ENCODE measurements around the gene PLA2G2D. TPM values are rescaled to one million over a fixed set of nuclear protein-coding genes. Genes with fewer than 3 reads are reported as not detected.

PLA2G2D gene
- total and polyA plus RNA-seq, 2 of the 8 experiments (the other 6 are each of a cell fraction or from before 2014, with no cell fraction given) = not detected

DNA sequence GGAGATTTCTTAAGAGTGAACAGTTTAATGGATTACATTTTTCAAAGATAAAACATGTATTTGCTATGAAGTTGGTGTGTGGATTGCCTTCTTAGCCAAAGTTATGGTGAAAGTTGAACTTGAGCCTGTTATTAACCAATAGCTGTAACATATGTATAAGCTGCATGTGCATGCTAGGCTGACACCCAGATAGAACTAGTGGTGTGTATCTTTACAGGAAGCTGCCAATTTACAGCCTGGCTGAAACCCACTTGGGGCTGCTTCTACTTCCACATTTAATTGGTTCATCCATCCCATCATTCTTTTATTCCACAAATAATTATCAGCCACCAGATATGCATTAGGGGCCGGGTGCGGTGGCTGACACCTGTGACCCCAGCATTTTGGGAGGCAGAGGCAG lies 46.1 kb downstream of the PLA2G2D start:
- H3K18ac ChIP-seq (ENCODE audit: extremely low read depth, low read length) = no peak overlapping the region
- no peak overlapping the region for H3K4me3 ChIP-seq (ENCODE audit: extremely low read depth in 1 of 4, insufficient read depth in 2 of 4, low read depth in 3 of 4, low read length in 4 of 4)
- no peak overlapping the region for H2BK5ac ChIP-seq (ENCODE audit: low read depth, low read length)
- H2BK15ac ChIP-seq (ENCODE audit: low read length) = no peak overlapping the region
- H2BK20ac ChIP-seq (ENCODE audit: low read length) = no peak overlapping the region
- WGBS, 2 experiments (ENCODE audit: extremely low coverage in 1 of 2, insufficient coverage in 1 of 2, insufficient read length in 1 of 2, insufficient replicate concordance in 2 of 2, low coverage in 1 of 2, low lambda C conversion rate in 2 of 2, missing lambda C conversion rate in 1 of 2) = 100% methylated on average over 2 of the region's 2 CpGs; no CpG with 5 or more reads in 1 of the 2 experiments
- no peak overlapping the region for H3K27ac ChIP-seq (ENCODE audit: low read depth, low read length)
- H3K79me2 ChIP-seq (ENCODE audit: control insufficient read depth in 1 of 2, insufficient read depth in 2 of 2, low read length in 2 of 2) = no peaks in the 10 kb centered on the region
- ChIA-PET POLR2A (ENCODE audit: partially characterized antibody) (no interaction called here), CTCF (ENCODE audit: partially characterized antibody) (interaction anchor here (0.6 kb wide), 1 partner anchor 245 kb away, joined by 3 read pairs; no protein-coding TSS in a partner anchor)
- H4K91ac ChIP-seq (replicated peaks; ENCODE audit: insufficient read length, low read length) = no peak overlapping the region
- H3K14ac ChIP-seq (ENCODE audit: insufficient read length) = no peak overlapping the region
- TF ChIP-seq RBBP5 (IDR thresholded peaks at IDR 0.05; ENCODE audit: borderline replicate concordance, low read depth, low read length) (no peak), TCF12 (IDR thresholded peaks at IDR 0.05; ENCODE audit: low read depth, low read length) (no peak), SP2 (IDR thresholded peaks at IDR 0.05; ENCODE audit: low read length) (no peak), SRF (IDR thresholded peaks at IDR 0.05; ENCODE audit: low read depth, low read length) (no peak), RAD21 (IDR thresholded peaks at IDR 0.05 in 1 of 2, conservative IDR thresholded peaks at IDR 0.05 in 1 of 2; ENCODE audit: low read depth in 2 of 2, low read length in 2 of 2) (no peak), MAFK (IDR thresholded peaks at IDR 0.05; ENCODE audit: low read depth, low read length) (no peak)
- FAIRE-seq = no peak
- no peak overlapping the region for H3K23ac ChIP-seq (ENCODE audit: insufficient read length)
- no peak overlapping the region for H3K4ac ChIP-seq (replicated peaks; ENCODE audit: insufficient read length, low read depth, low read length)
- H3K79me1 ChIP-seq (ENCODE audit: low read depth, low read length) = no peaks in the 10 kb centered on the region
- DNase-seq (ENCODE audit: low read depth in 1 of 2, low spot score in 2 of 2) = no peak
- H3K4me1 ChIP-seq (replicated peaks in 1 of 4; ENCODE audit: control insufficient read depth in 3 of 4, insufficient read depth in 4 of 4, low read length in 3 of 4) = no peaks in the 10 kb centered on the region; a peak in 1 of 7 replicates
- H3K36me3 ChIP-seq (ENCODE audit: control insufficient read depth in 2 of 4, insufficient read depth in 4 of 4, low read length in 3 of 4) = no peaks in the 10 kb centered on the region
- H2AFZ ChIP-seq (ENCODE audit: low read length) = no peak overlapping the region
- no peak overlapping the region for H4K5ac ChIP-seq (ENCODE audit: insufficient read length, low read depth, low read length)
- no peak overlapping the region for H4K8ac ChIP-seq (ENCODE audit: extremely low read depth, insufficient read depth, low read length)
- no peaks in the 10 kb centered on the region for H3K9me3 ChIP-seq (ENCODE audit: insufficient read depth in 2 of 2, low read depth in 1 of 2, low read length in 1 of 2)
- H2BK12ac ChIP-seq (ENCODE audit: low read depth, low read length) = no peak overlapping the region
- H2AK5ac ChIP-seq (ENCODE audit: low read depth, low read length) = no peak overlapping the region
- H3K4me2 ChIP-seq (ENCODE audit: insufficient read depth in 1 of 2, low read depth in 2 of 2, low read length in 2 of 2) = no peak overlapping the region
- H4K20me1 ChIP-seq (replicated peaks in 1 of 2; ENCODE audit: control insufficient read depth in 1 of 2, insufficient read depth in 2 of 2, low read length in 2 of 2) = no peaks in the 10 kb centered on the region
- H3K56ac ChIP-seq (replicated peaks; ENCODE audit: insufficient read length, low read depth, low read length) = no peak overlapping the region
- H3K23me2 ChIP-seq (ENCODE audit: low read depth, low read length) = no peaks in the 10 kb centered on the region
- H2BK120ac ChIP-seq (replicated peaks; ENCODE audit: low read depth, low read length) = no peak overlapping the region
- H3K9ac ChIP-seq (replicated peaks in 1 of 4; ENCODE audit: extremely low read depth in 1 of 4, low read depth in 3 of 4, low read length in 3 of 4) = no peak overlapping the region
- H3K27me3 ChIP-seq (replicated peaks in 1 of 4; ENCODE audit: control insufficient read depth in 3 of 4, extremely low read depth in 1 of 4, insufficient read depth in 3 of 4, low read length in 3 of 4) = no peaks in the 10 kb centered on the region
